ENCODE data around the gene STING1. TPM values are rescaled to one million over a fixed set of nuclear protein-coding genes. Genes with fewer than 3 reads are reported as not detected.

STING1 gene
- total and polyA plus RNA-seq, 2 donors (not counting 1 experiment from before 2014, with no cell fraction given), result 1.1 to 2.8 TPM

DNA sequence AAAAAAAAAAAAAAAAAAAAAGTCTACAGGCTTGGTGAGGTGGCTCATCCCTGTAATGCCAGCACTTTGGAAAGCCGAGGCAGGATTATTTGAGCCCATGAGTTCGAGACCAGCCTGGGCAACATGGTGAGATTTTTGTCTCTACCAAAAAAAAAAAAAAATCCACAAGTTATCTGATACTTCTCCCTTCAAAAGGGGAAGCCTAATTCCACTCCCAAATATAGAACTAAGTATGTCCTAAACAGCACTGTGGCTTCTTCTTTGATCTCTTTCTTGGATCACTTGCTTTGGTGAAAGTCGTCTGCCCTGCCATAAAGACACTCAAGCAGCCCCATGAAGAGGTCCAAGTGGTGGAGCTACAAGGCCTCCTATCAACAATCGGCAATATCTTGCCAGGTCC lies 18.8 kb upstream of the STING1 start:
- DNase-seq, result no peak
- Histone ChIP-seq H3K4me1 (ENCODE audit: control insufficient read depth in 2 of 2, insufficient read depth in 2 of 2, low read length in 2 of 2) (no peaks in the 10 kb centered on the region), H2AFZ (ENCODE audit: insufficient read depth, low read depth, low read length, poor library complexity, severe bottlenecking) (no peak overlapping the region), H3K9me3 (ENCODE audit: control extremely low read depth in 1 of 3, control insufficient read depth in 2 of 3, insufficient read depth in 1 of 3, low read length in 2 of 3) (peaks cover 0 to 6% (median 0%) of the 10 kb centered on the region in 3 donors), H3K9ac (ENCODE audit: low read length) (no peak overlapping the region), H3K4me2 (replicated peaks; ENCODE audit: low read depth, low read length, poor library complexity, severe bottlenecking) (no peak overlapping the region), H3K4me3 (ENCODE audit: control extremely low read depth in 1 of 5, extremely low read depth in 1 of 5, insufficient read depth in 1 of 5, low read depth in 2 of 5, low read length in 4 of 5) (no peak overlapping the region), H3K27me3 (replicated peaks in 1 of 4; ENCODE audit: control extremely low read depth in 1 of 4, control insufficient read depth in 3 of 4, insufficient read depth in 4 of 4, low read length in 3 of 4) (peaks cover 0 to 3% (median 0%) of the 10 kb centered on the region in 4 experiments), H4K20me1 (ENCODE audit: control insufficient read depth, insufficient read depth, low read length, poor library complexity, severe bottlenecking) (no peaks in the 10 kb centered on the region), H3K36me3 (replicated peaks in 1 of 2; ENCODE audit: control extremely low read depth in 1 of 2, control insufficient read depth in 1 of 2, extremely low read depth in 1 of 2, insufficient read depth in 2 of 2, low read length in 1 of 2) (no peaks in the 10 kb centered on the region), H3K79me2 (ENCODE audit: control insufficient read depth, insufficient read depth, low read length) (no peaks in the 10 kb centered on the region), H3K27ac (ENCODE audit: low read length in 2 of 2) (no peak overlapping the region)
- no peak overlapping the region for H3K4me3 Mint-ChIP-seq
- no peak overlapping the region for H3K27ac Mint-ChIP-seq
- no peaks in the 10 kb centered on the region for H3K4me1 Mint-ChIP-seq
- ATAC-seq (ENCODE audit: low read depth), result no peak
- POLR2A ChIA-PET, result no interaction called here
- CTCF ChIA-PET, result interaction anchor here (1.2 to 1.4 kb wide), 3 partner anchors 8 to 79 kb away, joined by 3 read pairs; no protein-coding TSS in a partner anchor
- H3K27me3 Mint-ChIP-seq, result no peaks in the 10 kb centered on the region
- H3K9me3 Mint-ChIP-seq (ENCODE audit: insufficient read depth), result no peaks in the 10 kb centered on the region
- 67% methylated on average over 4 of the region's 4 CpGs for WGBS (ENCODE audit: insufficient coverage)
- TF ChIP-seq, protein P1, sequence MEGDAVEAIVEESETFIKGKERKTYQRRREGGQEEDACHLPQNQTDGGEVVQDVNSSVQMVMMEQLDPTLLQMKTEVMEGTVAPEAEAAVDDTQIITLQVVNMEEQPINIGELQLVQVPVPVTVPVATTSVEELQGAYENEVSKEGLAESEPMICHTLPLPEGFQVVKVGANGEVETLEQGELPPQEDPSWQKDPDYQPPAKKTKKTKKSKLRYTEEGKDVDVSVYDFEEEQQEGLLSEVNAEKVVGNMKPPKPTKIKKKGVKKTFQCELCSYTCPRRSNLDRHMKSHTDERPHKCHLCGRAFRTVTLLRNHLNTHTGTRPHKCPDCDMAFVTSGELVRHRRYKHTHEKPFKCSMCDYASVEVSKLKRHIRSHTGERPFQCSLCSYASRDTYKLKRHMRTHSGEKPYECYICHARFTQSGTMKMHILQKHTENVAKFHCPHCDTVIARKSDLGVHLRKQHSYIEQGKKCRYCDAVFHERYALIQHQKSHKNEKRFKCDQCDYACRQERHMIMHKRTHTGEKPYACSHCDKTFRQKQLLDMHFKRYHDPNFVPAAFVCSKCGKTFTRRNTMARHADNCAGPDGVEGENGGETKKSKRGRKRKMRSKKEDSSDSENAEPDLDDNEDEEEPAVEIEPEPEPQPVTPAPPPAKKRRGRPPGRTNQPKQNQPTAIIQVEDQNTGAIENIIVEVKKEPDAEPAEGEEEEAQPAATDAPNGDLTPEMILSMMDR (IDR thresholded peaks at IDR 0.05), result no peak
- no peak for TF ChIP-seq EZH2 (IDR thresholded peaks at IDR 0.05; ENCODE audit: borderline replicate concordance, insufficient read depth, low read depth, low read length, poor library complexity, severe bottlenecking)
- intact Hi-C loops (cut with micrococcal nuclease), result no loop called here

DNA sequence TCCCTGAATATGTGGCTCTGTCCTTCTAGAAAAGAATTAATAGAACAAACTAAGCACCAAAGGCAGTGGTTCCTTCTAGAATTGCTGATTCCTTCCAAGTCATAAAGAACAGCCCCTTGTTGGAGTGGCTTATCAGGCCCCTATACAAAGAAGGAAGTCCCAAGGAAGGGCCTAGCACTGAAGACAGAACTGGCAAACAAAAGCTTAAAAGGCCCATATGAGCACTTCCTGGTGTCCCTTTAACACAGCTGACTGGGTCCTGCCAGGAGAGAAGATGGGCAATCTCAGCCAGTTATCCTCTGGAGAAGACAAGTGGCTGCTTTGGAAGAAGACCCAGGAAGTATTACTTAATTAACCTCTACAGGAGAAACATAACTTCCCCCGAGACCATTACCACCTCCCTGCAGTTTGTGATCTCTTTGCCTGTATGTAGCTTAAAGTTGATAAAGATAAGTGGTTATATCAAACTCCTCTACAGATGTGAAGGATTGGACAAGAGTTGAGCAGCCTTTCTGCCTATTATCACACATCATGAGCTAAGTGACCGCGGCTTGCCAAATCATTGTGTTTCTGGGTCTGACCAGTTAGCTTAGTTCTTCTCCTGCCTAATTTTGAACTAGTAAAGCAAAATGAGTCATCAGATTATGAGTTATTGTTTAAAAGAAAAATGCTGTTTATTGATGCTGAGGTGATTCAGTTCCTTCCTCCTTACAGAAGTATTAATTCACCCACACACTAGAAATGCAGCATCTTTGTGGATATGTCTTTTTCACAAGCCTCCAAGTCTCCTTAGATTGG lies 13.3 kb upstream of the STING1 start:
- TF ChIP-seq, protein P1 (IDR thresholded peaks at IDR 0.05), result no peak
- no peak for TF ChIP-seq EZH2 (IDR thresholded peaks at IDR 0.05; ENCODE audit: borderline replicate concordance, insufficient read depth, low read depth, low read length, poor library complexity, severe bottlenecking)
- Histone ChIP-seq H3K79me2 (ENCODE audit: control insufficient read depth, insufficient read depth, low read length) (no peaks in the 10 kb centered on the region), H3K27ac (ENCODE audit: low read length in 2 of 2) (no peak overlapping the region), H2AFZ (ENCODE audit: insufficient read depth, low read depth, low read length, poor library complexity, severe bottlenecking) (peak overlapping the region; percentile 31), H3K9me3 (ENCODE audit: control extremely low read depth in 1 of 3, control insufficient read depth in 2 of 3, insufficient read depth in 1 of 3, low read length in 2 of 3) (no peaks in the 10 kb centered on the region), H4K20me1 (ENCODE audit: control insufficient read depth, insufficient read depth, low read length, poor library complexity, severe bottlenecking) (no peaks in the 10 kb centered on the region), H3K4me1 (ENCODE audit: control insufficient read depth in 2 of 2, insufficient read depth in 2 of 2, low read length in 2 of 2) (no peaks in the 10 kb centered on the region), H3K4me2 (replicated peaks; ENCODE audit: low read depth, low read length, poor library complexity, severe bottlenecking) (no peak overlapping the region), H3K9ac (ENCODE audit: low read length) (no peak overlapping the region), H3K27me3 (replicated peaks in 1 of 4; ENCODE audit: control extremely low read depth in 1 of 4, control insufficient read depth in 3 of 4, insufficient read depth in 4 of 4, low read length in 3 of 4) (peaks cover 0 to under 1% (median 0%) of the 10 kb centered on the region in 4 experiments), H3K4me3 (ENCODE audit: control extremely low read depth in 1 of 5, extremely low read depth in 1 of 5, insufficient read depth in 1 of 5, low read depth in 2 of 5, low read length in 4 of 5) (no peak overlapping the region), H3K36me3 (replicated peaks in 1 of 2; ENCODE audit: control extremely low read depth in 1 of 2, control insufficient read depth in 1 of 2, extremely low read depth in 1 of 2, insufficient read depth in 2 of 2, low read length in 1 of 2) (no peaks in the 10 kb centered on the region)
- Mint-ChIP-seq H3K9me3 (ENCODE audit: insufficient read depth) (no peaks in the 10 kb centered on the region), H3K4me1 (peaks cover 5% of the 10 kb centered on the region), H3K27ac (no peak overlapping the region), H3K27me3 (no peaks in the 10 kb centered on the region), H3K4me3 (no peak overlapping the region)
- WGBS (ENCODE audit: insufficient coverage), result no CpG with 5 or more reads among the region's 3 CpGs
- ChIA-PET POLR2A (no interaction called here), CTCF (interaction anchor here (0.9 kb wide), 1 partner anchor 18 kb away, joined by 3 read pairs; no protein-coding TSS in a partner anchor)
- no peak for DNase-seq
- intact Hi-C loops (cut with micrococcal nuclease), result no loop called here
- ATAC-seq (ENCODE audit: low read depth), result no peak

All from B cell (primary cell).